GM21390 (cell line): Measurements from ENCODE around the gene MEF2A.
A peak's percentile ranks its signal among the peaks of the same experiment; 100 is the strongest.
"Not testable (repeated sequence)": the region's sequence is repeated elsewhere in the genome, so short reads cannot be mapped to it uniquely, and the experiment has no call there.

Experiments used
- ATAC-seq: cut with Tn5 transposase; IDR thresholded peaks from one replicate; pipeline ENCODE4 v1.9.1; 2021; ENCODE audit not compliant: unreplicated experiment

Gene MEF2A

DNA sequence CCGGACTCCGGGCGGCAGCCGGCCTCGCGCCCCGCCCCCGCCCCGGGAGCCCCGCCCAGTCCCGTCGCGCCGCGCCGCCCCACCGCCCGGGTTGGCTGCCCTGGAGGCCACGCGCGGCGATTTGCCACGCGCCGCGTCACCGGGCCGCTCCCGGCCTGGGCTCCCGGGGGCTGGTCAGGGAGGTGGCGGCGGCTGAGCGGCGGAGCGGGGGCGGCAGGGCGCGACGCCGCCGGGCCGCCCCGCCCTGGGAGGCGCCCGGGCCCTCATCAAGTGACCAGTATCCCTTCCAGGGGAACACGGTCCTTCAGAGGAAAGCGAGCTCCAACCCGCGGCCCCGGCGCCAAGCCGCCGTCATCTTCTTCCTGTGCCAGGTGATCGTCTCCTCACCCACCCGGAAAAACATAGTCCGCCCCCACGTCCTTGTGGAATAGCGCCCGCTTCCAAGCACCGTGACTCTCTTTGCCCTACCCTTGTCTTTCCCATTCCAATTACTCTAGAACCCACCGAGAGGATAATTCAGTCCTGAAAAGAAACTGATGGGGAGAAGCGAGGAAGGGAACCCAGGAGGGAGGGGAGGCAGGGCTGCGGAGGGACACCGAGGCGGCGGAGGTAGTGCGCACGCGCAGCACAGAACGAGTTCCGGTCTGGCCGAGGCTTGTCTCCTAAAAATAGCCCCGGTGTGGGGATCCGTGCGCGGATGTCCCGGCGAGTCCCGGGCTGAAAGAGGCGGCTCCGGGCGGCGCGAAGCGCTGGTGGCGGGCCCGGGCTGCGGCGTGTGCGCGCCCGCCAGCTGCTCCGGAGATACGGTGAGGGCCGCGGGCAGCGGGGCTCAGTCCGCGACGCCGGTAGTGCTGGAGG, at the start of gene MEF2A:
Gene MEF2A, plus strand, starts transcription at position 686 of the 858 bp plus-strand sequence. CDS start 67,136 bp downstream, outside the sequence.
- peak; percentile 56 for ATAC-seq

- ATAC-seq = no peak
Measured at GRCh38 chr15:99518191-99518590, 47.6 kb upstream of the MEF2A start.

DNA sequence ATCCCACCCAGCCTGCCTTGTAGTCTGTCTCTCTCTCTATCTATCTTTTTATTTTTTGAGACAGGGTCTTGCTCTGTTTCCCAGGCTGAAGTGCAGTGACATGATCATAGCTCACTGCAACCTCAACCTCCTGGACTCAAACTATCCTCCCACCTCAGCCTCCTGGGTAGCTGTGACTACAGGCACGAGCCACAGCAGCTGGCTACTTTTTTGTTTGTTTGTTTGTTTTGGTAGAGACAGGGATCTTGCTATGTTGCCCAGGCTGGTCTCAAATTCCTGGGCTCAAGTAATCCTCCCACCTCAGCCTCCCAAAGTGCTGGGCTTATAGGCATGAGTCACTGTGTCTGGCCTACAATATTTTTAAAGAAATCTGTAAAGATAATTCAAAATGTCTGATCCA, 46.4 kb upstream of the MEF2A start:
- not testable (repeated sequence) for ATAC-seq

- ATAC-seq = peak; percentile 76
Measured at GRCh38 chr15:99522288-99522687, 43.5 kb upstream of the MEF2A start.

DNA sequence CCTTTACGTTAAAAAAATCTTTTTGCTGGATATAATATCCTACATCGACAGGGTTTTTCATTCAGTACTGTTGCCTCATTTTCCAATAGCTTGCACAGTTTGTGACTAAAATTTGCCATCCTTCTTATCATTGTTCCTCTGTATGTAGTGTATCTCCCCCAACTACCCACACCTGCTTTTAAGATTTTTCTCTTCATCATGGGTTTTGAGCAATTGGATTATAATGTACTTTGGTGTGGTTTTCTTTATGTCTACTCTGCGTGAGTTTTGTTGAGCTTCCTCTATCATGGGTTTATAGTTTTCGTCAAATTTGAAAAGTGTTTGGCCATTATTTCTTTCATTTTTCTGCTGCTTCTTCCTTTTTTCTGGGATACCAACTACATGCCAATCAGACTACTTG, 39.6 kb upstream of the MEF2A start:
- no peak for ATAC-seq

DNA sequence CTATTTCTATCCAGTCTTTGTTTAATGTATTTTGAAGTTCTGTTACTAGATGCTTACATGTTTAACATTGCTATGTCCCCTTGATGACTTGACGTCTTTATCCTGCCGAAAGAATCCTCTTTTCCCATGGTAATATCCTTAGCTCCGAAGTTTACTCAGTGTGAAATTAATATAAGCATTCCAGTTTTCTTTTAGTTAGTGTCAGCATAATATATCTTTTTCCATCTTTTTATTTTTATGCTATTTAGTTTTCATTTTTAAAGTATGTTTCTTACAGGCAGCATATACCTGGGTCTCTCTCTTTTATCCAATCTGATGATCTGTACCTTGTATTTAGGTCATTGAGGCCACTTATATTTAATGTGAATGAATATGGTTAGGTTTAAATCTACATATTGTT, 39.1 kb upstream of the MEF2A start:
- no peak for ATAC-seq

DNA sequence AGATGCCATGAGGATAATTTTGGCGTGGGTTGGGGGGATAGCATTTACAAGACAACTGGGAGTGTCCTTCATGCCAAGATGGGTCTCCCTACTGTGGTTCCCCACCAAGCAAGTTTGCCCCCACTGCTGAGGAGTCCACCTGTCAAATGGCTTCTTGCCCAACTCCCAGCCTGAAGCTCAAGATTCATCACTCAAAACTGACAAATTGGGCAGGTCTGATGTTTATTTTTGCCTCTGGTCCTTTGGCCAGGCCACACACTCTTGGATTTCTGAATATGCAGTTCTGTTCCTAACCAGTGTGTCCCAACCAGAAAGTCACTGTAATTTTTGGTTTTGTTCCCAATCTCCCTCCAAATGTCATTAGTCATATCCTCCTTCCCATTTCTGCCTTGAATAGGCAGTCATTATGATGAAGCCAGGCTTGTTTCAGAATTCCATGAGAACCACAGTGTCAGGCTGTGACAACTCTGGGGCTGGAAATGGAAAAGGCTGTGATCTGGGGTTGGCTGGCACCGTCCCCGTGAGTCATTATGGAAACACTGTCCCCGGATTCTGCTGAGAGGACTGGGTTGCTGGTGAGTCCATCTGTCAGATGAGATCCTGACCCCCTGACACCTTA, 29.3 kb upstream of the MEF2A start:
- no peak for ATAC-seq

DNA sequence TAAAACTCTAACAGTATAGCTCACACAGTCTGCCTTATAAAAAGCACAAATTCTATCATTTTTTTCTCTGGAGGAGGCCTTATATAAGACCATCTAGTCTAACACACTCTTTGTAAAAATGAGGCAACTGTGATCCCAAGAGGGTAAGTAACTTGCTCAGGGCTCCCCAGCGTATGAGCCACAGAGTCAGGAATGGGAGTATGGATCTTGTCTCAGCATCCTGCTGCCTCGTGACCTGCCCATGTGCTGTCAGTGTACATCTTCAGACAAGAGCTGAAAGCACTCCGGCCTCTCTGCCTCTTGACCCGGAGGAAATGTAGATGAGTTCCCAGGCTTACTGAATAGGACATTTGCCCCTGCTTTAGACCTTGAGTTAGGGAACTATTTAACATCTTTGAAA, 28.4 kb upstream of the MEF2A start:
- ATAC-seq = no peak

GRCh38 chr15:99538261-99538660, 27.5 kb upstream of the MEF2A start:
- no peak for ATAC-seq

DNA sequence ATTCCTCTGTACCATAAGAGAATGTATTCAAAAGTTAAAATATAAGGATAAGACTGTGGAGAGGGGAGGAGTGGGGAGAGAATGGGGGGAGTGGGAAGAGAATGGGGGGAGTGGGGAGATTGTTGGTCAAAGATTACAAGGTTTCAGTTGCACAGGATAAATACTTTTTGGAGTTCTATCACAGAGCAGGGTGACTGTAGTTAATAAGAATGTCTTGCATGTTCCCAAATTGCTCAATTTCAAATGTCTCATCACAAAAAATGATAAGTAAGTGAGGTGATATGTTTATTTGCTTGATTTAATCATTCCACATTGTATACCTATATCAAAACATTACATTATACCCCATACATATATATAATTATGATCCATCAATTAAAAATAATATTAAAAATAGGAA, 23.0 kb upstream of the MEF2A start:
- ATAC-seq = no peak

DNA sequence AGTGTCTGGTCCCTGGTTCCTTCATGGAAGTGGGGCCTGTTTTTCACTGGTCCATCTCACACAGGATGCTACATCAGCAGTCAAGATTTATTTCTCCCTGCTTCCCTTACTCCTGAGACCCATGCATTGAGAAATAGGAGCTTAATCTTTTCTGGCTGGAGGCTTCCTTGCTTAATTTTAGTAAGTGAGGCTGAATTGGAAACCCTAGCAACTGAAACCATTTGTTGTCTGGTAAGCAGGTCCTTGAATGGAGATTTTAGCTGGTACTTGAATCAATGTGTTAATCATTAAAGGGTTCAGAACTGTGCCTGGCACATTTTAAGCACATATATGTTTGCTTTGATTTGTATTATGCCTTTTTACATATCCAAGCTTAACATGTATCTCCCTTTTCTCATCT, 20.2 kb upstream of the MEF2A start:
- no peak for ATAC-seq

GRCh38 chr15:99546441-99547100, 19.2 kb upstream of the MEF2A start:
- ATAC-seq = no peak

DNA sequence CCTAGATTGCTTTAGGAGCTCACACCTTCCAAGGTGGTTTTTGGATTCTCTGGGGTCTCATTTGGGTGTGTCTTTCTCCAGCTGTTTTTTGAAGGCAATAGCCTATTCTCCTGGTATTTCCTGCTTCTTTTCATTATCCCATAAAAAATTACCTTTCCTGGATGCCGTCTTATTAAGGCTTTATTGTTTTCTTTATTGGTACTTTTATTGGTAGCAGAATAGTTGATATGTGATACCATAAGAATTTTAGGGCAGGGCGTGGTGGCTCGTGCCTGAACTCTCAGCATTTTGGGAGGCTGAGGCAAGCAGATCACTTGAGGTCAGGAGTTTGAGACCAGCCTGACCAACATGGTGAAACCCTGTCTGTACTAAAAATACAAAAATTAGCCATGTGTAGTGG, 18.3 kb upstream of the MEF2A start:
- ATAC-seq = no peak

GRCh38 chr15:99550077-99550476, 15.7 kb upstream of the MEF2A start:
- ATAC-seq = no peak

GRCh38 chr15:99552111-99552510, 13.7 kb upstream of the MEF2A start:
- ATAC-seq = no peak

- ATAC-seq = no peak
Measured at GRCh38 chr15:99554880-99555488, 10.8 kb upstream of the MEF2A start.

DNA sequence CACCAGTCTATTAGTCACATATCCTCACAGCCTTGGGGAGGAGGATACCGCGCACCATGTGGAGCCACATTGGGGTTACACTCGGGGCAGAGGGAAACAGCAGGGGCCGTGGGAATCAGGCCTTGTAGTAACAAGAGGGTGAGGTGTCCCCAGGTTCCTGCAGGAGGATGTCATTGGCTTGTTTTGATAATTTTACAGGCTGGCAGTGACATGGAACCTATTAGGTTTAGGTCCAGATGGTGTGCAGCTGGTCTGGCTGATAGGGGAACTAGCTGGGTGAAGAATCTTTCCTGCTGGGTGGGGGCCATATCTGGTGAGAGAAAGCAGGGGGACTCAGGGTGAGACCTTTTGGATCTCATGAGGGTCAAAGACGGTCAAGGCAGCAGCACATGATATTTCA, 9.8 kb upstream of the MEF2A start:
- ATAC-seq = no peak

DNA sequence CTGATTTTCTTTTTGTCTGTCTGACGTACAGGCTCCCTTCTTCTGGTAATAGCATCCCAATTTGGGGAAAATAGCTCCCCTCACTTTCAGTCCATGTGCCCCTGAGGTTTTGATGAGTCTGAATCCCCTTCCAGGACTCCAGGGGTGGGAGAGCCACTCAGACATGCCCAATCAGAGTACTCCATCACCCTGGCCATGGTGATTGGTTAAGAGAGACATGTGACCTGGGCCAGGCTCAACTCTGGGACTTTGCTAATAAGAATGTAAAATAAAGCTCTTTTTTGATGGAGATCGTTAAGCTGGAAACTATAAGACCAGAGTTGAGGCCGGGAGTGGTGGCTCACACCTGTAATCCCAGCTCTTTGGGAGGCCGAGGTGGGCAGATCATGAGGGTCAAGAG, 9.2 kb upstream of the MEF2A start:
- ATAC-seq = no peak

GRCh38 chr15:99558084-99558483, 7.7 kb upstream of the MEF2A start:
- no peak for ATAC-seq

- no peak for ATAC-seq
Measured at GRCh38 chr15:99558571-99558970, 7.2 kb upstream of the MEF2A start.

- no peak for ATAC-seq
Measured at GRCh38 chr15:99561476-99562230, 4.1 kb upstream of the MEF2A start.
